OCI-LY1 (cell line): ENCODE data around the gene DOCK2.

Source experiments
- H2AFZ ChIP-seq: fragments of 200-600 bp; sonication (generic), shearing (Covaris generic); 2 replicates; pipeline ENCODE4 v1.6.0; 2014; ENCODE audit warnings: antibody characterized with exemption, mild to moderate bottlenecking, low read length
- H3F3A ChIP-seq: fragments of 200-600 bp; sonication (generic), shearing (Covaris generic); 2 replicates; pipeline ENCODE4 v1.6.0; 2014; ENCODE audit warnings: mild to moderate bottlenecking, antibody characterized with exemption, low read length, moderate library complexity; ENCODE audit not compliant: insufficient read depth
- H3K27ac ChIP-seq: fragments of 200-600 bp; sonication (generic); 2 replicates; pipeline ENCODE4 v1.5.1; 2014; ENCODE audit warnings: low read length, mixed run types, mild to moderate bottlenecking, low read depth; ENCODE audit not compliant: poor library complexity, severe bottlenecking
- H3K27me3 ChIP-seq: fragments of 200-600 bp; sonication (generic); 2 replicates; pipeline ENCODE4 v1.6.0; 2014; ENCODE audit warnings: antibody characterized with exemption, mild to moderate bottlenecking, low read length, moderate library complexity; ENCODE audit not compliant: insufficient read depth
- H3K36me3 ChIP-seq: fragments of 200-600 bp; sonication (generic); 2 replicates; pipeline ENCODE4 v1.6.1; 2014; ENCODE audit warnings: mild to moderate bottlenecking, antibody characterized with exemption, low read length, moderate library complexity, mixed read lengths; ENCODE audit not compliant: insufficient read depth
- H3K4me1 ChIP-seq: fragments of 200-600 bp; sonication (generic); 2 replicates; pipeline ENCODE4 v1.5.1; 2014; ENCODE audit warnings: mild to moderate bottlenecking, low read length, moderate library complexity; ENCODE audit not compliant: insufficient read depth, severe bottlenecking
- H3K4me2 ChIP-seq: fragments of 200-600 bp; sonication (generic), shearing (Covaris generic); 2 replicates; pipeline ENCODE4 v1.6.1; 2014; ENCODE audit warnings: low read length
- H3K4me3 ChIP-seq: fragments of 200-600 bp; sonication (generic); 2 replicates; pipeline ENCODE4 v1.5.1; 2014; ENCODE audit warnings: low read length, low read depth, mild to moderate bottlenecking, mixed read lengths; ENCODE audit not compliant: poor library complexity, severe bottlenecking
- H3K79me2 ChIP-seq: fragments of 200-600 bp; shearing (Covaris generic); 2 replicates; pipeline ENCODE4 v1.6.1; 2016; ENCODE audit warnings: mixed run types, low read length, mixed read lengths; ENCODE audit not compliant: insufficient read depth
- H3K9ac ChIP-seq: fragments of 200-600 bp; sonication (generic), shearing (Covaris generic); 2 replicates; pipeline ENCODE4 v1.6.1; 2014; ENCODE audit warnings: mild to moderate bottlenecking, low read length, mixed read lengths
- H3K9me2 ChIP-seq: fragments of 200-600 bp; sonication (generic), shearing (Covaris generic); 2 replicates; pipeline ENCODE4 v1.6.1; 2014; ENCODE audit warnings: low read depth, mild to moderate bottlenecking, low read length, mixed read lengths
- H3K9me3 ChIP-seq: fragments of 200-600 bp; shearing (Covaris generic); 2 replicates; pipeline ENCODE4 v1.6.1; 2014; ENCODE audit warnings: low read length, mixed read lengths
- H4K20me1 ChIP-seq: fragments of 200-600 bp; sonication (generic), shearing (Covaris generic); 2 replicates; pipeline ENCODE4 v1.6.0; 2016; ENCODE audit warnings: mild to moderate bottlenecking, low read length; ENCODE audit not compliant: insufficient read depth
- EZH2 ChIP-seq: fragments of 200-600 bp; sonication (generic), shearing (Covaris generic); IDR thresholded peaks from 2 replicates; pipeline ENCODE4 v1.8.0; 2017; ENCODE audit warnings: borderline replicate concordance, mixed run types, mild to moderate bottlenecking, antibody characterized with exemption, low read length, moderate library complexity, mixed read lengths
- TF ChIP-seq, protein P1 (sequence below): fragments of 200-600 bp; sonication (generic), shearing (Covaris generic); IDR thresholded peaks from 2 replicates; pipeline ENCODE4 v1.5.1; 2017; ENCODE audit warnings: mild to moderate bottlenecking, antibody characterized with exemption, low read length, moderate library complexity, mixed read lengths

Gene DOCK2

DNA sequence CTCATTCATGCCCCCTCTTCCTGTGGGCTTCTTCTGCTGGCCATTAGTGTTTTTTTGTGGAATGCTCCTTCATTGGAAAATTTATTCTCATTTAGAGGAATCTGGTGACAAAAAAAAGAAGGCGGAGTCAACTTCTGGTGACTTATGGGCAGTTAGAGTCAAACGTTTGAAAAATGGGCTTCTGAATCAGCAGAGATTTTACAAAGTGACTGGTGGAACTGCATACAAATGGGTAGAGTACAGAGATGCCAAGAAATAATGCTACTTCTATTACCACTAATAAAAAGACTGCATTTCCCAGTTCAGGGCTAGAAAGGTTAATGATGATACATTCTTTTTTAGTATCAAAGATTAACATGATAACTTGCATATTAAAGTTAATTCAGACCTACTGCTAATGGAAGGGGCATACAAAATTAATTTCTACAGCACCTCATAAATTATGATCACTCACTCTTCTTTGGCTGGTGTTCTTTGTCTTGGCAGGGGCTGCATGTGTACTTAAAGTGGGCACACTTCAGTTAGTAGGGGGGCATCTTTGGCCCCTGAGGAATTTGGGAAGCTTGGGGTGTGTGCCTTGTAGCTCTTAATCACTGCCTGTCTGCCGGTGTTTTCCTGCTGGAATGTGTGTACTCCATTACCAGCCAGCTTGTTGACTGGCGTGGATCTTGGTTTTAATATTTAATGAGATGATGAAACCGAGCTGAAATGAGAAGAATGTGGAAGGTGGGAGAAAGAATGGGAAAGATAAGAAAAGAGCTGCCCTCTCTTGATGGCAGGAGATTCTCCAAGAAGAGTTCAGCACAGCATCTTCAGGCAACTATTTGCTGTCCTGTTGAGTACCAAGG, 148.9 kb downstream of the DOCK2 start:
- no peak overlapping the region for H2AFZ ChIP-seq
- no peaks in the 10 kb centered on the region for H3K9me2 ChIP-seq
- no peak overlapping the region for H3K27ac ChIP-seq
- no peaks in the 10 kb centered on the region for H4K20me1 ChIP-seq
- no peaks in the 10 kb centered on the region for H3K4me1 ChIP-seq
- H3K9me3 ChIP-seq: no peaks in the 10 kb centered on the region
- H3K4me2 ChIP-seq: no peak overlapping the region
- no peaks in the 10 kb centered on the region for H3K79me2 ChIP-seq
- H3K27me3 ChIP-seq: no peaks in the 10 kb centered on the region
- no peaks in the 10 kb centered on the region for H3F3A ChIP-seq
- no peak overlapping the region for H3K9ac ChIP-seq
- no peak overlapping the region for H3K4me3 ChIP-seq
- no peak for TF ChIP-seq EZH2
- TF ChIP-seq, protein P1, sequence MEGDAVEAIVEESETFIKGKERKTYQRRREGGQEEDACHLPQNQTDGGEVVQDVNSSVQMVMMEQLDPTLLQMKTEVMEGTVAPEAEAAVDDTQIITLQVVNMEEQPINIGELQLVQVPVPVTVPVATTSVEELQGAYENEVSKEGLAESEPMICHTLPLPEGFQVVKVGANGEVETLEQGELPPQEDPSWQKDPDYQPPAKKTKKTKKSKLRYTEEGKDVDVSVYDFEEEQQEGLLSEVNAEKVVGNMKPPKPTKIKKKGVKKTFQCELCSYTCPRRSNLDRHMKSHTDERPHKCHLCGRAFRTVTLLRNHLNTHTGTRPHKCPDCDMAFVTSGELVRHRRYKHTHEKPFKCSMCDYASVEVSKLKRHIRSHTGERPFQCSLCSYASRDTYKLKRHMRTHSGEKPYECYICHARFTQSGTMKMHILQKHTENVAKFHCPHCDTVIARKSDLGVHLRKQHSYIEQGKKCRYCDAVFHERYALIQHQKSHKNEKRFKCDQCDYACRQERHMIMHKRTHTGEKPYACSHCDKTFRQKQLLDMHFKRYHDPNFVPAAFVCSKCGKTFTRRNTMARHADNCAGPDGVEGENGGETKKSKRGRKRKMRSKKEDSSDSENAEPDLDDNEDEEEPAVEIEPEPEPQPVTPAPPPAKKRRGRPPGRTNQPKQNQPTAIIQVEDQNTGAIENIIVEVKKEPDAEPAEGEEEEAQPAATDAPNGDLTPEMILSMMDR: no peak
- peaks cover 51% of the 10 kb centered on the region; the same call in 1 of the 2 replicates for H3K36me3 ChIP-seq

DNA sequence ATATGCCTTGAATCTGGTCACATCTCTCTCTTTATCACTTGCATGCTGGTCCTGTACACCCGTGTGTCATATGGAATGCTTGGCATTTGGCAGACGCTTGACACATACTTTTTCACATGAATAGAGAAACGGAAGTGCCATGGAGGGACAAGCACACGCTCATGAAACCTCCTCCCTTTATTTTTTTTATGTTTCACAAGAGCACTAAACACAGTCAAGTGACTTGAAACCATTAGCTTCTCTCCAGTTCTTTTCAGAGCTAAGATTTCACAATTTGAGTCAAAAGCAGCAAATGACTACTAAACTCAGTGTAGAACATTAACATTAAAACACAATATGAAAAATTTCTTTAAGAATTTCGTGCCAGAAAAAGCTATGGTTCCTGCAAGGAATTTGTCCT, 151.1 kb downstream of the DOCK2 start:
- H3K9me2 ChIP-seq: no peaks in the 10 kb centered on the region
- H4K20me1 ChIP-seq: no peaks in the 10 kb centered on the region
- H3F3A ChIP-seq: no peaks in the 10 kb centered on the region
- no peaks in the 10 kb centered on the region for H3K4me1 ChIP-seq
- TF ChIP-seq EZH2: no peak
- TF ChIP-seq, protein P1: no peak
- no peaks in the 10 kb centered on the region for H3K27me3 ChIP-seq
- no peaks in the 10 kb centered on the region for H3K79me2 ChIP-seq
- no peak overlapping the region for H3K27ac ChIP-seq
- H3K4me3 ChIP-seq: no peak overlapping the region
- H3K9ac ChIP-seq: no peak overlapping the region
- H3K36me3 ChIP-seq: peaks cover 50% of the 10 kb centered on the region; the same call in 1 of the 2 replicates
- H2AFZ ChIP-seq: no peak overlapping the region
- no peaks in the 10 kb centered on the region for H3K9me3 ChIP-seq
- H3K4me2 ChIP-seq: no peak overlapping the region

DNA sequence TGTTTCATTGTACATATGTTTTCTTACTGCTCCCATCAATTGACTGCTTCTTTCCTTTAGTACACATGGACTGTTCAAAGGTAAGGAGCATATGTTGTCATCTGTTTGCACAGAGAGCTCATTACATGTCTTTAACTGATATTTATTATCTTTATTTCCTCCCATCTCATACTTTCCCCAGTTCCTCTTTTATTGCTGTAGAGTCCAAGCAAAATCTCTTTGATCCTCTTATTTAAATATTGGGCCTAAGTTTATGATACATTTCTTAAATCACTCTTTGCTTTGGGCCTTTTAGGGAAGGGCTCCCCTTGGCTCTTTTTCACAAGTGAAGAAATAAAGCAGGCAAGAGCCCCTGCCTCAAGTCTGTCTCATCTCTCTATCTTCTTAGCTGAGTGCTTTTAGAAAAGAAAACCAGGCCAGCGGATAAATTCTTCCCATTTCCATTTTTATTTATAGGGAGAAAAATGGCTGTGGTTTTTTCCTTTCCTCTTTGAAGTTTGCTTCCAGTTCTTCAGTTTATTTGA, 152.4 kb downstream of the DOCK2 start:
- Histone ChIP-seq H4K20me1 (no peaks in the 10 kb centered on the region), H3K9ac (no peak overlapping the region), H2AFZ (no peak overlapping the region), H3K9me3 (no peaks in the 10 kb centered on the region), H3K27me3 (no peaks in the 10 kb centered on the region), H3F3A (no peaks in the 10 kb centered on the region), H3K4me1 (no peaks in the 10 kb centered on the region), H3K36me3 (peaks cover 53% of the 10 kb centered on the region; the same call in 1 of the 2 replicates), H3K79me2 (no peaks in the 10 kb centered on the region), H3K4me3 (no peak overlapping the region), H3K27ac (no peak overlapping the region), H3K4me2 (no peak overlapping the region), H3K9me2 (no peaks in the 10 kb centered on the region)
- TF ChIP-seq, protein P1: no peak
- no peak for TF ChIP-seq EZH2
